ENCODE measurements around the gene CENPC.

CENPC gene

GRCh38 chr4:67571975-67572374 is 26.7 kb upstream of the CENPC start:
- H3K36me3 ChIP-seq (replicated peaks; ENCODE audit: low read depth, low read length): no peaks in the 10 kb centered on the region
- H3K4me3 ChIP-seq (ENCODE audit: low read length): no peak overlapping the region
- H3K27ac ChIP-seq (ENCODE audit: low read length): no peak overlapping the region
- no peak overlapping the region for H2AFZ ChIP-seq (ENCODE audit: low read depth, low read length)
- H4K20me1 ChIP-seq (ENCODE audit: insufficient read depth, low read length): no peaks in the 10 kb centered on the region
- no peak overlapping the region for H3K4me2 ChIP-seq (ENCODE audit: low read length)
- no peak for TF ChIP-seq CTCF (IDR thresholded peaks at IDR 0.05; ENCODE audit: low read depth, low read length)
- TF ChIP-seq EZH2phosphoT487 (IDR thresholded peaks at IDR 0.05; ENCODE audit: low read depth): no peak
- H3K9me3 ChIP-seq (ENCODE audit: insufficient read depth, low read length): no peaks in the 10 kb centered on the region
- no peak overlapping the region for H3K9ac ChIP-seq (ENCODE audit: low read length)
- H3K27me3 ChIP-seq (ENCODE audit: low read depth, low read length): no peaks in the 10 kb centered on the region
- peaks cover 25% of the 10 kb centered on the region for H3K4me1 ChIP-seq (ENCODE audit: low read length)
- H3K79me2 ChIP-seq (ENCODE audit: low read length): no peaks in the 10 kb centered on the region

GRCh38 chr4:67570537-67570936 is 25.2 kb upstream of the CENPC start:
- no peaks in the 10 kb centered on the region for H3K79me2 ChIP-seq (ENCODE audit: low read length)

GRCh38 chr4:67568820-67569219 is 23.5 kb upstream of the CENPC start:
- H3K4me3 ChIP-seq (ENCODE audit: low read length): no peak overlapping the region
- no peak overlapping the region for H3K9ac ChIP-seq (ENCODE audit: low read length)
- H3K9me3 ChIP-seq (ENCODE audit: insufficient read depth, low read length): no peaks in the 10 kb centered on the region
- no peak overlapping the region for H3K4me2 ChIP-seq (ENCODE audit: low read length)
- H3K27ac ChIP-seq (ENCODE audit: low read length): no peak overlapping the region
- H3K79me2 ChIP-seq (ENCODE audit: low read length): no peaks in the 10 kb centered on the region
- no peaks in the 10 kb centered on the region for H3K27me3 ChIP-seq (ENCODE audit: low read depth, low read length)
- H2AFZ ChIP-seq (ENCODE audit: low read depth, low read length): no peak overlapping the region
- TF ChIP-seq EZH2phosphoT487 (IDR thresholded peaks at IDR 0.05; ENCODE audit: low read depth): no peak
- TF ChIP-seq CTCF (IDR thresholded peaks at IDR 0.05; ENCODE audit: low read depth, low read length): no peak
- no peaks in the 10 kb centered on the region for H4K20me1 ChIP-seq (ENCODE audit: insufficient read depth, low read length)
- H3K4me1 ChIP-seq (ENCODE audit: low read length): no peaks in the 10 kb centered on the region
- H3K36me3 ChIP-seq (replicated peaks; ENCODE audit: low read depth, low read length): no peaks in the 10 kb centered on the region

More at GRCh38 chr4:67570537-67570936, 25.2 kb upstream of the CENPC start:
- H3K4me3 ChIP-seq (ENCODE audit: low read length): no peak overlapping the region
- no peaks in the 10 kb centered on the region for H3K9me3 ChIP-seq (ENCODE audit: insufficient read depth, low read length)
- H2AFZ ChIP-seq (ENCODE audit: low read depth, low read length): no peak overlapping the region
- no peak overlapping the region for H3K27ac ChIP-seq (ENCODE audit: low read length)
- H3K4me1 ChIP-seq (ENCODE audit: low read length): peaks cover 10% of the 10 kb centered on the region
- no peak overlapping the region for H3K4me2 ChIP-seq (ENCODE audit: low read length)
- H4K20me1 ChIP-seq (ENCODE audit: insufficient read depth, low read length): no peaks in the 10 kb centered on the region
- H3K36me3 ChIP-seq (replicated peaks; ENCODE audit: low read depth, low read length): no peaks in the 10 kb centered on the region
- H3K9ac ChIP-seq (ENCODE audit: low read length): no peak overlapping the region
- TF ChIP-seq EZH2phosphoT487 (IDR thresholded peaks at IDR 0.05; ENCODE audit: low read depth): no peak
- no peak for TF ChIP-seq CTCF (IDR thresholded peaks at IDR 0.05; ENCODE audit: low read depth, low read length)
- no peaks in the 10 kb centered on the region for H3K27me3 ChIP-seq (ENCODE audit: low read depth, low read length)

GRCh38 chr4:67566335-67566734 is 21.0 kb upstream of the CENPC start:
- no peaks in the 10 kb centered on the region for H3K27me3 ChIP-seq (ENCODE audit: low read depth, low read length)
- H3K9ac ChIP-seq (ENCODE audit: low read length): no peak overlapping the region
- H3K4me2 ChIP-seq (ENCODE audit: low read length): no peak overlapping the region
- no peaks in the 10 kb centered on the region for H3K4me1 ChIP-seq (ENCODE audit: low read length)
- H4K20me1 ChIP-seq (ENCODE audit: insufficient read depth, low read length): no peaks in the 10 kb centered on the region
- H3K9me3 ChIP-seq (ENCODE audit: insufficient read depth, low read length): no peaks in the 10 kb centered on the region
- H3K36me3 ChIP-seq (replicated peaks; ENCODE audit: low read depth, low read length): no peaks in the 10 kb centered on the region
- no peak overlapping the region for H2AFZ ChIP-seq (ENCODE audit: low read depth, low read length)
- no peaks in the 10 kb centered on the region for H3K79me2 ChIP-seq (ENCODE audit: low read length)
- no peak overlapping the region for H3K27ac ChIP-seq (ENCODE audit: low read length)
- no peak for TF ChIP-seq EZH2phosphoT487 (IDR thresholded peaks at IDR 0.05; ENCODE audit: low read depth)
- no peak for TF ChIP-seq CTCF (IDR thresholded peaks at IDR 0.05; ENCODE audit: low read depth, low read length)
- H3K4me3 ChIP-seq (ENCODE audit: low read length): no peak overlapping the region

All from OCI-LY3 (cell line).